RKO (cell line): ENCODE data around the gene RGS7BP.
"Not testable (repeated sequence)": the region's sequence is repeated elsewhere in the genome, so short reads cannot be mapped to it uniquely, and the experiment has no call there.

Experiments used
- DNase-seq: peaks from one replicate; pipeline ENCODE4 v3.0.0-alpha.2; 2016; ENCODE audit warnings: low spot score

RGS7BP gene

GRCh38 chr5:64558641-64559040 is 52.8 kb downstream of the RGS7BP start:
- not testable (repeated sequence) for DNase-seq

- no peak for DNase-seq
These were observed 60.6 kb downstream of the RGS7BP start for GRCh38 chr5:64566310-64566916.

DNA sequence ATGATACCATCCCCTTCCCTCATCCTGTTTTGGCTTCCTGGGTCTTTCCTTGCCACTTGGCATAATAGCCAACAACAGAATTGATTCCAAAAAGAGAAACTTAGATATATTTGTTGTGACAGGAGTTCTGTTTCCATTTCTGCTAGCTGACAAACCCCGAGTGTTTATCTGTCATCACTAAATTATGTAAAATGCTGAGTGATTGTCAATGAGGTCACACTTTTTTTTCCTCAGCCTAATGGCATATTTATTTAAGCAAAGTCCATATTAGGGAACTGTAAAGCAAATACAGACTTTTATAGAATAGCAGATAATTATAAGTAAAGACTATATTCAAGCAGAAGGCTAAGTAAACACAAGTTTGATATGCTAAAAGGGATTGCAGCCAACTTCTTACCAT is 64.0 kb downstream of the RGS7BP start:
- DNase-seq: no peak

GRCh38 chr5:64570395-64570996 is 64.7 kb downstream of the RGS7BP start:
- no peak for DNase-seq

- DNase-seq: no peak
These were observed 69.7 kb downstream of the RGS7BP start for GRCh38 chr5:64575561-64575960.

DNA sequence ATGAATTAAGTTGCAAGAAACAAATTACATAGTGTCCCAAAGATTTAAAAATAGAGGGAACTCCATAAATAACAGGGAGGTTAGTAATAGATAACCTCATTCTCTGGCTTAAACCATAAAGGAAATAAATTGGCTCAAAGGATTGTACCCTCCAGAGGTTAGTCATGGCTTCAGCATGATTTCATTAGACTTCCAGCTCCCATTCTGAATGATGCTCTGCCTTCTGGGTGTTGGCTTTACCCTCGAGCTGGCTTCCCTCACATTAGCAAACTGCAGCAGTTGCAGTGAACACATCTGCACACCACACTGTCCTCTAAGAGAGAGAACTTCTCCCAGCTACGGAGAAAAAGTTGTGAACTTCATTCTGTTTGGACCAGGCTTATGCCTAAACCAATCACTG is 70.4 kb downstream of the RGS7BP start:
- no peak for DNase-seq

GRCh38 chr5:64585646-64586045 is 79.8 kb downstream of the RGS7BP start:
- DNase-seq: no peak

- DNase-seq: no peak
These were observed 81.6 kb downstream of the RGS7BP start for GRCh38 chr5:64587370-64587769.

- no peak for DNase-seq
These were observed 87.0 kb downstream of the RGS7BP start for GRCh38 chr5:64592730-64593341.

DNA sequence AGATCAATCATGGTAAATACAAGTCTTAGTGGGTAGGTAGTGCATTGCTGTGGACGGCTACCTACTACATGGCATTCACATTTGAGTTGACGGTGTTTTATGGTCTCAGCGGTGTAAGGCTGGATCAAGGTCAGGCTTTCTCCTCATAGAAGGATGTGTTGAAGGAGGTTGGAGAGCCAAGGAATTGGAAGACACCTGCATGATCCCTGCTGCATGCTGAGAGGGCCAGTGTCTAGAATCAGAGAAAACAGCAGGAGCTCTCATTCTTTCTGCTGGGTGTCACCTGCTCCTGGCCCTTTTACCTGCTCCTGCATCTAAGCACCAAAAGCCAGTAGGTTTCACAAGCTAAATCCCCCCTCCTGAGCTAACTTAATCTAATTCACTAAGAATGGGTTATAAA is 88.2 kb downstream of the RGS7BP start:
- no peak for DNase-seq

DNA sequence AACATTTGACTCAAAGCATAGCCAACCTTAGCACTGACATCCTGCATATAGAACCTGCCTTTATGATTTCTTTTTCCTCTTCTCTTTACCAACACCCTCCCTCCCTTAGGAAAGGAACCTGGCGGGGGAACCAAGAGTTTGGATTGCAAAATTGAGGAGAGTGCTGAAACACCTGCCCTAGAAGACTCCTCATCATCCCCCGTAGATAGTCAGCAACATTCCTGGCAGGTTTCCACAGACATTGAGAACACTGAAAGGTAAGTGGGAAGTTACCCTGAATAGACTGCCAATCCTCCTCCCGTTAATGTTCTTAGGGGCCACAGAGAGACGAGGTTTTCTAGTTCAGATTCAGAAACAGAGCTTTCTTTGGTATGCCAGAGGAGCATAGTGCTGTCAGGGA is 88.8 kb downstream of the RGS7BP start:
- no peak for DNase-seq

- peak; percentile 45 for DNase-seq
These were observed 89.4 kb downstream of the RGS7BP start for GRCh38 chr5:64595031-64595855.

DNA sequence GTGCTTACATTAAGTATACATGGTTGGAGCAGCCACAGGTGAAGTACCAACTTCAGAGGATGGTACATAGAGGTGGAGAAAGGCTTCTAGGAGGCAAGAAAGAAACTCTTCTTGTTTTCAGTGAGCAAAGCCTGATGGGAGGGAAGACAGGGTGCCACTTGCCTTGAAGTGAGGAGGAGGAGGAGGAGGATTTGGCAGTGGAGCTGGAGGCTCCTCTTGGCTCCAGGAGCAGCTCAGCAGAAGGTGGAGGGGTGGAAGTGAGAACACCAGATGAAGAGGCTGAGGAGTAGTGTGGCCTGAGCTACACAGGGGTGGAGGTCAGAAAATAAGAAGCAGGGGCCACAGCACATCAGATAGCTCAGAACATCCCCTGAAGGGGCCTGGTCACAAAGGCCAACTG is 93.4 kb downstream of the RGS7BP start:
- no peak for DNase-seq

DNA sequence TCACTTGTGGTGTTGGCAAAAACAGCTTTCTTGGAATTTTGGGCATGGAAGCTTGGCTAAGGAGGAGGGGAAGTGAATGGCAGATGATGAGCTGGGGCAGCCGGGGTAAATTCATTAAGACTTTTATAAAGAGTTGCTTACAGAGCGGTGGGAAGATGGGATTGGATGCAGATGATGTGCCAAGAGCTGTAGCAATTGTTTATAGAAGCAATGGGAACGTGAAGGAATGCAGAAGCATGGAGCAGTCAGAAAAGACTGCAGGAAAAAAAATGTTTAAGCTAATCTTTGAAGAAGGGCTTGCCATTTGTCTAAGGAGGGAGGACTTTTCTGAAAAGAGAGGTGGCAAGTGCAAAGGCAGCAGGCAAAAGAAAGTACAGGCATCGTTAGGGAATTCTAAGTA is 97.9 kb downstream of the RGS7BP start:
- no peak for DNase-seq

DNA sequence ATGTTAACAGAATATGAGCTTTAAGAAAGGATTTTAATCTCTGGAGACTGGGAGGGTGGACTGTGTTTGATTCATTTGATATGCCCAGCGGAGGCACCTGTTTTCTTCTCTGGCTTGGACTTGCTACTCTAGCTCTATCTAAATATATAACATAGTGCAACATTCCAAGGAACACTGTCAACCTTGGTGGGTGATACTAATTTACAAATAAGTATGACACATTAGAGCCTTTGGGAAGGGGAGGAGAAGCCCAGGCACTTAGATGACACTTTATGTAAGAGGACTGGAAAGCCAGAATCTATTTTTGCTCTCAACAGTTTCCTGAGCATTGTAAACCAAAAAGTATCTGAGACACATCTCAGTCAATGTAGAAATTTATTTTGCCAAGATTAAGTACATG is 101.1 kb downstream of the RGS7BP start:
- DNase-seq: no peak

- peak; percentile 64 for DNase-seq
These were observed 106.6 kb downstream of the RGS7BP start for GRCh38 chr5:64612344-64612961.

DNA sequence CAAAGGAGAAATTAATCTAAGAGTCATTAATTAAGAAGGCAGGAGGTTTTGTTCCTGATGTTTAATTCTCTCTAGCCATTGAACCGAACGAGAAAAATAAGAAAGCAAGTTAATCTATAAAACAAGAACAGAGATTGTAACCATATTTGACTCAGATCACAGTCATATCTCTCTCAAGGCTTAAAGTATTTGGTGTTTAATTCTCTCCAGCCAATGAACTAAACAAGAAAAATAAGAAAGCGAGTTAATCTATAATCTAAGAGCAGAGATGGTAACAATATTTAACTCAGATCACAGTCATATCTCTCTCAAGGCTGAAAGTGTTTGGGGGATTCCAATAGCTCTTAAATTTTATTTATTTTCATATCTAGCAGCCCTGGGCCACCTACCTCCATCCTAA is 110.1 kb downstream of the RGS7BP start:
- no peak for DNase-seq

- DNase-seq: no peak
These were observed 113.8 kb downstream of the RGS7BP start for GRCh38 chr5:64619609-64620008.

DNA sequence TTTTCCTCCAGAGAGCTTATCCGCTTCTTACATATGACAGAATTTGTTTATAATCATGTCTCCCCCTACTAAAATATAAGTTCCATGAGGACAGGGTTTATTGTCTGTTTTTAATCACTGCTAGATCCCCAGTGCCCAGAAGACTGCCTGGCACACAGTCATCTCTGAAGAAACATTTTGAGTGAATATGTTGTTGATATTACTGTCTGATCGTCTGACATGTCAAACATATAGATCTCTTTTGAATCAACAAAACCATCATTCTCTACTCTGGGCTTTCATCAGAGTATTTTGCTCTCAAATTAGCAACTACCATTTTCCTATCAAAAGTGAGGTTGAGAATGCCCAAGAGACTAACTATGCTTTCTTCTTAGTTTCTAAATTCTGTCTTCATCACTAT is 117.2 kb downstream of the RGS7BP start:
- no peak for DNase-seq

DNA sequence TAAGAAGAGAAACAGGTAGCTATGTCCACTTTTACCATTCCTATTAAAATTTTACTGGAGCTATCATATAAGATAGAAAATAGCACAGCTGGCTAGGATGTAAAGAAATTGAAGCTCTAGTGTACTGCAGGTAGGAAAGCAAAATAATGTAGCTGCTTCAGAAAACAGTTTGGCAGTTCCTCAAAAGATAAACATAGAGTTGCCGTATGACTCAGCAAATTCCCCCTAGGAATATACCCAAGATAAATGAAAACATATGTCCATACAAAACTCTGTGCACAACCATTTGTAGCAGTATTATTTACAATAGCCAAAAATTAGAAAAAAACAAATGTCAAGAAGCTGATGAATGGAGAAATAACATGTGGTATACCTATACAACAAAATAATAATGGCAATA is 119.9 kb downstream of the RGS7BP start:
- no peak for DNase-seq

GRCh38 chr5:64628901-64629300 is 123.1 kb downstream of the RGS7BP start:
- DNase-seq: no peak

DNA sequence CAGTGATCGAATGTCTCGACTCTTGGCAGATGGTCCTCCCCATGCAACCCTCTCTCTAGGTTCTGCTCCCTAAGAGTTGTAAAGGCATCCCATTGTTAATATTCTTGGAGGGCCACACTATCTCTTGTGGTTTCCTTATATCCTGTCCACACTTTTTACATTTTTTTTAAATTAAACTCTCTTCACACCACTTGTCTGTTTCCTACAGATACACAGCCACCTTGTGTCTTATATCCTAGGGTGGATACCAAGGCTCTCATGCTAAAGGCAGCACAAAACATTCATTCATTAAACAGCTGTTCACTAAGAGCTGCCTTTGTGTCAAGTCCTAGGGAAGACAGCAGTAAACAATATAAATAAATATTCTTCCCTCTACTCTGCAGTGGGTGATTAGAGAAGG is 124.0 kb downstream of the RGS7BP start:
- DNase-seq: no peak

GRCh38 chr5:64632251-64632650 is 126.4 kb downstream of the RGS7BP start:
- no peak for DNase-seq
